GM21786 (cell line): ENCODE results near the gene SH3BP1.

ENCODE experiments used
- ATAC-seq: cut with Tn5 transposase; IDR thresholded peaks from one replicate; pipeline ENCODE4 v1.9.1; 2021; ENCODE audit not compliant: unreplicated experiment

Gene SH3BP1

DNA sequence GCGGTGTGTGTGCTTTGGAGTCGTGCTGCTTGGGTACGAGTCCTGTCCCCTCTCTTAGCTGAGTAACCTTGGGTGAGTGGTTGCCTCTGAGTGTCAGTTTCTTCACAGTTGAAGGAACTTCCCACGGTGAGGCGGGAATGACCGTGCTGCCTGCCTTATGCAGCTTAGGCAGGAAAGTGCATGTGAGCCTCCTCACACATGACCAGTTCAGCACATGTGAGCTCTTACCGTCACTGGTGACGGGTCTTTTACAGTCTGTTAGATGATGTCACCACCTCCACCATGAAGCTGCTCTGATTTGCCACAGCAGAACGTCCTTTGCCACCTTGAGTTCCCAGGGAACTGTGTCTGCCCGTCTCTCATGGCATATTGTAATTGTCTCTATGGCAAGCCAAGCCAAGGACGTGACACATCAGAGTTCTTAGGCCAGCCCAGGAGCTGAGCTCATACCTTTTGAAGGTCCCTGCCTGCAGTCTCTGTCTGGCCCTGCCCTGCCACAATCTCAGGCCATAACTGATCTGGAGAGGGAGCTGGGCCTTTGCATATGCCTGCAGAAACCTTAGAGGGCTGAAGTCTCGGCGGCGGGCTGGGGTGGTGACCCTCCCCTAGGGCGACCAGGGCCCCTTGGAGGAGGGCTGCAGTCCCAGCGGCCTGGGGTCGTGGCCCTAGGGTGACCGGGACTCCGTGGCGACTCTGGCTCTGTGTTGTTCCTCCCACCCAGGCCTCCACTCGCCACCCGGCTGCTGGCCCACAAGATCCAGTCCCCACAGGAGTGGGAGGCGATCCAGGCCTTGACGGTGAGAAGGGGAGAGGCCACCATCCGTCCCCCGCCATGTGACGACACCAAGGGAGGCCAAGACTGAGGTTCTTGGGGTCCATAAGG lies 23.0 kb upstream of the SH3BP1 start:
- ATAC-seq: no peak

DNA sequence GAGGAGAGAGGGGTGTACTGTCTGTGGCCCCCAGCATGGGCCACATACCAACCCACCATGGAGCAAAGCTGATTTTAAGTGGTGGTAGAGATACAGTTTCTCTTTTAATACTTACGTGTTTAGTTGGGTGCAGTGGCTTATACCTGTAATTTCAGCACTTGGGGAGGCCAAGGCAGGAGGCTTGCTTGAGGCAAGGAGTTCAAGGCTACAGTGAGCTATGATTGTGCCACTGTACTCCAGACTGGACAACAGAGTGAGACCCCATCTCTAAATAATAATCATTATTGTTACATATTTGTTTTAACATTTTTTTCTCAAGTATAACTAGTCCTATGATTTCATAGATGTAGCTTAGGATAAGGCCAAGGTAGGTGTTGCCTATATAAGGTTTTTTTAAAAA lies 22.0 kb upstream of the SH3BP1 start:
- no peak for ATAC-seq

DNA sequence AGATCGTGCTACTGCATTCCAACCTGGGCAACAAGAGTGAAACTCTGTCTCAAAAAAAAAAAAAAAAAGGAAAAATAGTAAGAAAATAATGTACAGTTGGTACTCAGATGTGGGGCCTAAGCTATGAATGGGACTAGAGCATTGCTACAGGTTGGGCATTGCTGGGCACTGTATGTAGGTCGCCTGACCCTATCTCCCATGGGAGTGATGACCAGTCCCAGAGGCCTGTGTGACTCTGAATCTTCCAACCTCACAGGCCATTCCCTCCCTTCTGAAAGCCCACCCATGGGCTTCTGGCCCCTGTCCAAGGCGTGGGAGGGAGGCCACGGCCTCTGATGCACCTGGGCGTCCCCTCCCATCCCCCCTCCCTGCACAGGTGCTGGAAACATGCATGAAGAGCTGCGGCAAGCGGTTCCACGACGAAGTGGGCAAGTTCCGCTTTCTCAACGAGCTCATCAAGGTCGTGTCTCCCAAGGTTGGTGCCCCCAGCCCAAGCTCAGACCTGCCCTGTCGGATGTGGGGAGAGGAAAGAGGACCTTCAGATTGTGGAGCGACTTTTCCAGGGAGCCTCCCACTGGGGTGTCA lies 21.3 kb upstream of the SH3BP1 start:
- ATAC-seq: no peak

DNA sequence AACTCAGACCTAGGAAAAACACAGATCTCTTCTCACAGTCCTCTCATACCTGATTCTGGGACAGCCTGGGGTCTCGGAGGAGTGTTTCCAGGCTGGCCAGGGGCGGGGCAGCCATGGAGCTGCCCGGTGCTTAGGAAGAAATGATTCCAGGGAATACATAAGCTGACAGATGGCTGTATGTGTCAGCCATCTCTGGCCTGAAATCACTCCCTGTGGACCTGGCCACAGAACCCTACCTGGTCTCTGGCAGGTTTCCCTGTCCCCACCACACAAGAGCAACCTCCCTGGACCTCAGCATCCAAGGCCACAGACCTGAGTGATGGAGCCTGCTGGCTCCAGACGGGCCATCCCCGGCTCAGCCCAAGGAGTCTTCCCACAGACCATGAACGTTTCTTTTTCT lies 20.8 kb upstream of the SH3BP1 start:
- ATAC-seq: no peak

- no peak for ATAC-seq
Measured at GRCh38 chr22:37619991-37620390, 19.5 kb upstream of the SH3BP1 start.

- no peak for ATAC-seq
Measured at GRCh38 chr22:37621352-37621860, 18.1 kb upstream of the SH3BP1 start.

- no peak for ATAC-seq
Measured at GRCh38 chr22:37623075-37624016, 16.1 kb upstream of the SH3BP1 start.

- no peak for ATAC-seq
Measured at GRCh38 chr22:37624017-37624365, 15.5 kb upstream of the SH3BP1 start.

- no peak for ATAC-seq
Measured at GRCh38 chr22:37624876-37625275, 14.6 kb upstream of the SH3BP1 start.

DNA sequence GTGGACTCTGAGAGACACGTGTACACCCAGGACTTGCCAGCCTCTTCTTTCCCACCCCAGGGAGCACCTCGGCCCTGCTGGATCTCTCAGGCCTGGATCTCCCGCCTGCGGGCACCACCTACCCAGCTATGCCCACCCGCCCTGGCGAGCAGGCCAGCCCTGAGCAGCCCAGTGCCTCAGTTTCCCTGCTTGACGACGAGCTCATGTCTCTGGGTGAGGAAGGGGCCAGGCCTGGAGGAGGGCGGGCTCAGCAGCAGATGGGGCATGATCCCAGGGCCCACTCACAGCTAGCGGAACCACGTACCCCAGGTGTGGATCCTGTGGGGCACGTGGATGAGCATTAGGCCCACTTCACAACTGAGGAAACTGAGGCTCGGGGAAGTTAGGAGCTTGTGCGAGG lies 13.7 kb upstream of the SH3BP1 start:
- no peak for ATAC-seq

DNA sequence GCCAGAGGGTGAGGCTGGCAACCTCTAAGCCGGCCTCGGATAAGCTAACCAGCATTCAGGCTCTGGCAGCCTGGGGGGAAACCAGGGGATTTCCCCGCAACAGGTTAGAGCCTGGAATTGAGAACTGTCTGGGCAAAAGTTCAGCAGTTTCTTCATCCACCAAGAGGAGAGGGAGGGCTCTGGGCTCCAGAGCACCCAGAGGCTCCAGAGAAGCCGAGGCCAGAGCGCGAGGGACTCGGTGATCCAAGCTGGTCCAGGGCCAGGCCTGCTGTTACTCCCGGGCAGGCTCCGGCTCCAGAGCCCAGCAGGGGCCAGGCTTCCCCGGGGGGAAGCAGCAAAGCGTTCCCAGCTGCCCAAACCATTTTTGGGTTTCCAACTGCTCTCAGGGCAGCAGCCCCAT lies 13.3 kb upstream of the SH3BP1 start:
- no peak for ATAC-seq

- ATAC-seq: no peak
Measured at GRCh38 chr22:37626556-37627075, 12.9 kb upstream of the SH3BP1 start.

GRCh38 chr22:37627121-37627520 lies 12.3 kb upstream of the SH3BP1 start:
- no peak for ATAC-seq

DNA sequence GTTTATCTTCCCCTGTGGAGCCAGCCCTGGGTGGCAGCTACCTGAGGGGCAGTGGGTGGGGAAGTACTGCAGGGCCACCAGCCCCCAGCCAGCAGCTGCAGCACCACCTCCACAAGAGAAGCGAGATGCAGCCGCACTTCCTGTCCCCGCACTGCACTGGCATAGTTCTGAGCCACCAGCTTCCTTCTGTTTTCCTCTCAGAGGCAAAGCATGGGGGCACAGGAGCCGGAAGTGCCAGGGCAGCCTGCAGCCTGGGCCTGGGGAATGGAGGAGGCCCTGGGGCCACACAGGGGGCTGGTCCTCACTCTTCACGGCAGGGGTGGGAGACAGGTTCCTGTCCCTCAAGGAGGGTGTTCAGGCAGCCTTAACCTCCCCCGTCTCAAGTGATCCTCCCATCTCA lies 11.9 kb upstream of the SH3BP1 start:
- no peak for ATAC-seq

DNA sequence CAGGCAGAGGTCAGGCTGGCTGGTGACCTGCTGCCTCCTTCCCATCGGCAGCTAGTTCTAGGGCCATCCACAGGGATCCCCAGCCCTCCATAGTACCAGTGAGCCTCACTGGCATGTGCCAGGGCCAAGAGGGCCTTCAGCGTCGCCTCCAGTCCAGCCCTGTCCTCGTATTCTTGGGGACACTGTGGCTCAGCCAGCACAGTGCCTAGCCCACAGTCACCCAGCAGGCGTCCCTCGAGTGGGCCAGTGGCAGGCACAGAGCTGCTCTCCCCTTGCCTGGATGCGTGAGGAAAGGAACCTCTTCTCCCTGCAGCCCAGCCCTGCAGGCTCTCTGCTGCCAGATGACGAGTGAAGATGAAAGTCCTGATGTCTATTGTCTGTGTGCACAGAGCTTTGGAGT lies 10.6 kb upstream of the SH3BP1 start:
- no peak for ATAC-seq

DNA sequence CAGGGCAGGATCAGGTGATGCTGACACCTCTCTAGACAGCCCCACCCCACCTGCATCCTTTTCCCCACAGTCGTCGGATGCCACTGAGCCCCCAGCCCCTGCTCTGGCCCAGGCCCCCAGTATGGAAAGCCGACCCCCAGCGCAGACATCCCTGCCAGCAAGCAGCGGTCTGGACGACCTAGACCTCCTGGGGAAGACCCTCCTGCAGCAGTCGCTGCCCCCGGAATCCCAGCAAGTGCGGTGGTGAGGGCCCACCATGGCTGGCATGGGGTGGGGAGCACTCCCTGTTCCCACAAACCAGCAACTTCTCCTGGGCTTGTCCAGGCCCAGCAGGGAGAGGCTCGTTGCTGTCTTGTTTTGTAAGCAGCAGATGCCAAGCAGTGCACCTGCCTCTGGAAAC lies 9.5 kb upstream of the SH3BP1 start:
- no peak for ATAC-seq

DNA sequence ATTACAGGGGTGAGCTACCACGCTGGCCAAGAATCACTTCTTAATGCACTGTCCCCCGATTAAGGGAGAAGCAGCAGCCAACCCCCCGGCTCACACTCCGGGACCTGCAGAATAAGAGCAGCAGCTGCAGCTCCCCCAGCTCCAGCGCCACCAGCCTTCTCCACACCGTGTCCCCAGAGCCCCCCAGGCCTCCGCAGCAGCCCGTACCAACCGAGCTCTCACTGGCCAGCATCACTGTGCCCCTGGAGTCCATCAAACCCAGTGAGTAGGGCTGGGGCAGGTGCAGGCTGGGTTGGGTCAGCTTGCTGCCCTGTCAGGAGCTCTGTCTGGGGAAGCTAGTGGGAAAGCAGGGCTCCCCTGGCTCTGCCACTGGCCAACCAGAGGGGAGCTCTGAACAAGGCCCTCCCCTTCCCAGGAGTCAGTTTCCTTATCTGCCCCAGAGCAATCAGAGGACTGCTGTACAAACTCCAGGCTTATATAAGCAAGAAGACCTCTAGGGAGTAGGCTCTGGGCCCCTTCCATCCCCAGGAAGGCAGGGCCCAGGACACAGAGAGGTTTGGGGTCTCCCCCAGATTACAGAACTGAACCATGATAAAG lies 8.5 kb upstream of the SH3BP1 start:
- ATAC-seq: no peak

DNA sequence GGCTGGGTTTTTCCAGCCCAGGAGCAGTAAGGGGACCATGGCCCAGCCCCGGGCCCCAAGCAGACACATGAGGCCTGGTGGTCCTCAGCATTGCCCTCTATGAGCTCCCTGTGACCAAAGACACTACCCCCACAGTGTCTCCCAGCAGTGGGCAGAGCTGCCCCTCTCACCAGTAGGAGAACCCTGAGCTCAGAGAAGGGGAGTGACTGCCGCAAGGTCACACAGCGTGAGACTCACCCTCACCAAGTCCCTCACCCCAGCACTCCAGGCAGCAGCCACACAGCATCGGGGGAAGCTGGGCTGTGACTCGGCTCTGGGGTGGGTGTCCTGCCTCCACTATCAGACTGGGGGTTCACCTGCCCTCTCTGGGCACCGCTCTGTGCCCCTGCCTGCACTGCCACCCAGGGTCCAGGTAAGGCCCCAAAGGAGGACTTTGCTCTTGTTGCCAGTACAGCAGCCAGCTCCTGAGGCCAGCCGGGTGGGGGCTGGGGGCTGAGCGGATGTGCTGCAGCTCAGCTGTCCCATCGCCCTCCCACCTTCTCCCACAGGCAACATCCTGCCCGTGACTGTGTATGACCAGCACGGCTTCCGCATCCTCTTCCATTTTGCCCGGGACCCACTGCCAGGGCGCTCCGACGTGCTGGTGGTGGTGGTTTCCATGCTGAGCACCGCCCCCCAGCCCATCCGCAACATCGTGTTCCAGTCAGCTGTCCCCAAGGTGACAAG lies 7.9 kb upstream of the SH3BP1 start:
- no peak for ATAC-seq

GRCh38 chr22:37632174-37633088 lies 7.0 kb upstream of the SH3BP1 start:
- ATAC-seq: no peak
